NB4 (cell line): ENCODE measurements around the gene FBXO39.

Source experiments
- MYC ChIP-seq: IDR thresholded peaks from 2 replicates; pipeline ENCODE4 v1.6.1; 2011; ENCODE audit warnings: low read depth, low read length
- POLR2A ChIP-seq: IDR thresholded peaks from 2 replicates; pipeline ENCODE4 v1.6.1; 2011; ENCODE audit warnings: mild to moderate bottlenecking; ENCODE audit not compliant: insufficient read length; ENCODE audit errors: extremely low read depth
- TF ChIP-seq, protein P1 (sequence below): IDR thresholded peaks from one replicate; pipeline ENCODE4 v1.5.1; 2012; ENCODE audit warnings: low read depth, low read length
- TF ChIP-seq, protein P2 (sequence below): IDR thresholded peaks from 2 replicates; pipeline ENCODE4 v1.6.1; 2011; ENCODE audit warnings: low read depth, low read length

DNA sequence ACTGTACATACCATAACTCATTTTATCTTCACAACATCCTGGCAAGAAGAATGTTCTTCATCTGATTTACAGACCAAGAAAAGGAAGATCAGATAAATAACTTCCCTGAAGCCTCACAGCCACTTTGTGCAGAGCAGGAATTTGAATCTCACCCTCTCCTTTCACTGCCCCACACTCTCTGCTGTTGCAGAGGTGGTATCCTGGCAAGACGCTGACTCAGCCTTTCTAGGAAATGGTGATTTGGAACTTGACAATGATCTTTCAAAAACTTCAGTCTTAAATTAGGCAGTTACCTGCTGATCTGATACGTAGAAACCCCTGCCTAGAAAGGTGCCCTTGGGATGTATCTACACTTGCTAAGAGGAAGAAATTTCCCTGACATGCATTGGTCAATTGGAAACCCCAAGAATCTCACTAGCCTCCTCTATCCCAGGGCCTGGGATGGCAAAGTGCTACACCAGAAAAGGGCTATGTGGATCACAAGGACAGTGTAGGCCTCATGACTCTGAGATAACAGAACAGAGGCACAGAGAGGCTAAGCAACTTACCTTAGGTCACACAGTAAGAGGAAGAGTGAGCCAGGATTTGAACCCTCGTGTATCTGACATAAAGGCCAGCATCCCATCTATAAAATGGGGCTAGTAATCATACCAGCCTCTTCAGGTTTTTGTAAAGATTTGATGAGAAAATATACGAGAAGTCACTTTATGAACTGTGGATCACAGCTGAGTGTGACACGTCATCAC is 17.9 kb downstream of the FBXO39 start:
- TF ChIP-seq, protein P1, sequence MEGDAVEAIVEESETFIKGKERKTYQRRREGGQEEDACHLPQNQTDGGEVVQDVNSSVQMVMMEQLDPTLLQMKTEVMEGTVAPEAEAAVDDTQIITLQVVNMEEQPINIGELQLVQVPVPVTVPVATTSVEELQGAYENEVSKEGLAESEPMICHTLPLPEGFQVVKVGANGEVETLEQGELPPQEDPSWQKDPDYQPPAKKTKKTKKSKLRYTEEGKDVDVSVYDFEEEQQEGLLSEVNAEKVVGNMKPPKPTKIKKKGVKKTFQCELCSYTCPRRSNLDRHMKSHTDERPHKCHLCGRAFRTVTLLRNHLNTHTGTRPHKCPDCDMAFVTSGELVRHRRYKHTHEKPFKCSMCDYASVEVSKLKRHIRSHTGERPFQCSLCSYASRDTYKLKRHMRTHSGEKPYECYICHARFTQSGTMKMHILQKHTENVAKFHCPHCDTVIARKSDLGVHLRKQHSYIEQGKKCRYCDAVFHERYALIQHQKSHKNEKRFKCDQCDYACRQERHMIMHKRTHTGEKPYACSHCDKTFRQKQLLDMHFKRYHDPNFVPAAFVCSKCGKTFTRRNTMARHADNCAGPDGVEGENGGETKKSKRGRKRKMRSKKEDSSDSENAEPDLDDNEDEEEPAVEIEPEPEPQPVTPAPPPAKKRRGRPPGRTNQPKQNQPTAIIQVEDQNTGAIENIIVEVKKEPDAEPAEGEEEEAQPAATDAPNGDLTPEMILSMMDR = no peak
- TF ChIP-seq MYC = no peak
- no peak for TF ChIP-seq POLR2A
- TF ChIP-seq, protein P2, sequence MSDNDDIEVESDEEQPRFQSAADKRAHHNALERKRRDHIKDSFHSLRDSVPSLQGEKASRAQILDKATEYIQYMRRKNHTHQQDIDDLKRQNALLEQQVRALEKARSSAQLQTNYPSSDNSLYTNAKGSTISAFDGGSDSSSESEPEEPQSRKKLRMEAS = no peak
